ENCODE measurements around the gene CHMP4A. TPM values are rescaled to one million over a fixed set of nuclear protein-coding genes. Genes with fewer than 3 reads are reported as not detected.
A peak's percentile ranks its signal among the peaks of the same experiment; 100 is the strongest.

Gene CHMP4A
- total and polyA plus RNA-seq, 2 of the 13 experiments (the other 11 are each of a cell fraction or from before 2014, with no cell fraction given) = 83.6 to 113 TPM

DNA sequence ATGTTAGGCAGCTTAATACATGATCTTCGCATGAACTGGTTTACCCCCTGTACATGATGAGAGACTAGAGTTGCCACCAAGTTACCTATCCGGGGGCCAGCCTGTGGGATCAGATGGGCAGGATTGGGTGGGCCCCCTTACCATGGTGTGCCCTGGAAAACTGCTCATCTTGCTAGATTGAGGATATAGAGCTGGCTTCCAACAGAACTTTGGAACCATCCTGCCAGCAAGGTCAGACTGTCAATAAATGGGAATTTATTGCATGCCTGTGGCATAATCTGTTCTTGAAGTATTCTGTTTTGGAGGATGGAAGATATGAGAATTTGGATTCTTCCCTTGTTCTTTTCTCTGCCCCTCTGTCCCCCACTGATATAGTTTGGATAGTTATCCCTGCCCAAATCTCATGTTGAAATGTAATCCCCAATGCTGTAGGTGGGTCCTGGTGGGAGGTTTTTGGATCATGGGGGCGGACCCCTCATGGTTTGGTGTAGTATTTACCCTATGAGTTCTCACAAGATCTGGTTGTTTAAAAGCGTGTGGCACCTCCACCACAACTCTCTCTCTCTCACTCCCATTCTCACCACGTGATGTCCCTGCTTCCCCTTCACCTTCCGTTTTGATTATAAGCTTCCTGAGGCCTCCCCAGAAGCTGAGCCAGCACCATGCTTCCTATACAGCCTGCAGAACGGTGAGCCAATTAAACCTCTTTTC lies 14.3 kb downstream of the CHMP4A start (continued):
- 0 out of 2 replicates have a peak, but pooled peaks have one; percentile 40 for TF ChIP-seq ZNF264 (CRISPR knock-in tag; IDR thresholded peaks at IDR 0.05)
- TF ChIP-seq, protein P1, sequence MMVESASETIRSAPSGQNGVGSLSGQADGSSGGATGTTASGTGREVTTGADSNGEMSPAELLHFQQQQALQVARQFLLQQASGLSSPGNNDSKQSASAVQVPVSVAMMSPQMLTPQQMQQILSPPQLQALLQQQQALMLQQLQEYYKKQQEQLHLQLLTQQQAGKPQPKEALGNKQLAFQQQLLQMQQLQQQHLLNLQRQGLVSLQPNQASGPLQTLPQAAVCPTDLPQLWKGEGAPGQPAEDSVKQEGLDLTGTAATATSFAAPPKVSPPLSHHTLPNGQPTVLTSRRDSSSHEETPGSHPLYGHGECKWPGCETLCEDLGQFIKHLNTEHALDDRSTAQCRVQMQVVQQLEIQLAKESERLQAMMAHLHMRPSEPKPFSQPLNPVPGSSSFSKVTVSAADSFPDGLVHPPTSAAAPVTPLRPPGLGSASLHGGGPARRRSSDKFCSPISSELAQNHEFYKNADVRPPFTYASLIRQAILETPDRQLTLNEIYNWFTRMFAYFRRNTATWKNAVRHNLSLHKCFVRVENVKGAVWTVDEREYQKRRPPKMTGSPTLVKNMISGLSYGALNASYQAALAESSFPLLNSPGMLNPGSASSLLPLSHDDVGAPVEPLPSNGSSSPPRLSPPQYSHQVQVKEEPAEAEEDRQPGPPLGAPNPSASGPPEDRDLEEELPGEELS (CRISPR knock-in tag; IDR thresholded peaks at IDR 0.05) = no peak
- no peak for TF ChIP-seq SAFB2 (CRISPR knock-in tag; IDR thresholded peaks at IDR 0.05; ENCODE audit: borderline replicate concordance, low read depth)
- no peak for TF ChIP-seq PAF1 (CRISPR knock-in tag; IDR thresholded peaks at IDR 0.05)
- no peak for TF ChIP-seq HOXA5 (CRISPR knock-in tag; IDR thresholded peaks at IDR 0.05)
- TF ChIP-seq RXRB (CRISPR knock-in tag; IDR thresholded peaks at IDR 0.05; ENCODE audit: borderline replicate concordance) = peak; percentile 22; the same call in 1 of the 2 replicates
- TF ChIP-seq HNF4A (CRISPR knock-in tag; IDR thresholded peaks at IDR 0.05) = peak; percentile 58
- TF ChIP-seq, protein P2, sequence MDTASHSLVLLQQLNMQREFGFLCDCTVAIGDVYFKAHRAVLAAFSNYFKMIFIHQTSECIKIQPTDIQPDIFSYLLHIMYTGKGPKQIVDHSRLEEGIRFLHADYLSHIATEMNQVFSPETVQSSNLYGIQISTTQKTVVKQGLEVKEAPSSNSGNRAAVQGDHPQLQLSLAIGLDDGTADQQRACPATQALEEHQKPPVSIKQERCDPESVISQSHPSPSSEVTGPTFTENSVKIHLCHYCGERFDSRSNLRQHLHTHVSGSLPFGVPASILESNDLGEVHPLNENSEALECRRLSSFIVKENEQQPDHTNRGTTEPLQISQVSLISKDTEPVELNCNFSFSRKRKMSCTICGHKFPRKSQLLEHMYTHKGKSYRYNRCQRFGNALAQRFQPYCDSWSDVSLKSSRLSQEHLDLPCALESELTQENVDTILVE (CRISPR knock-in tag; IDR thresholded peaks at IDR 0.05) = no peak
- 0 out of 2 replicates have a peak, but pooled peaks have one; percentile 25 for TF ChIP-seq ZNF230 (CRISPR knock-in tag; IDR thresholded peaks at IDR 0.05)
- TF ChIP-seq ATF7-NPFF (CRISPR knock-in tag; IDR thresholded peaks at IDR 0.05; ENCODE audit: low read depth) = 0 out of 2 replicates have a peak, but pooled peaks have one; percentile 34
- no peak for TF ChIP-seq RFXANK (CRISPR knock-in tag; IDR thresholded peaks at IDR 0.05)
- TF ChIP-seq, protein P3, sequence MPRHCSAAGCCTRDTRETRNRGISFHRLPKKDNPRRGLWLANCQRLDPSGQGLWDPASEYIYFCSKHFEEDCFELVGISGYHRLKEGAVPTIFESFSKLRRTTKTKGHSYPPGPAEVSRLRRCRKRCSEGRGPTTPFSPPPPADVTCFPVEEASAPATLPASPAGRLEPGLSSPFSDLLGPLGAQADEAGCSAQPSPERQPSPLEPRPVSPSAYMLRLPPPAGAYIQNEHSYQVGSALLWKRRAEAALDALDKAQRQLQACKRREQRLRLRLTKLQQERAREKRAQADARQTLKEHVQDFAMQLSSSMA (CRISPR knock-in tag; IDR thresholded peaks at IDR 0.05) = no peak
- 0 out of 2 replicates have a peak, but pooled peaks have one; percentile 9 for TF ChIP-seq PAX8 (CRISPR knock-in tag; IDR thresholded peaks at IDR 0.05; ENCODE audit: borderline replicate concordance)
- no peak for TF ChIP-seq LCORL (IDR thresholded peaks at IDR 0.05)
- TF ChIP-seq LCORL (CRISPR knock-in tag; IDR thresholded peaks at IDR 0.05) = 0 out of 2 replicates have a peak, but pooled peaks have one; percentile 34
- TF ChIP-seq, protein P4, sequence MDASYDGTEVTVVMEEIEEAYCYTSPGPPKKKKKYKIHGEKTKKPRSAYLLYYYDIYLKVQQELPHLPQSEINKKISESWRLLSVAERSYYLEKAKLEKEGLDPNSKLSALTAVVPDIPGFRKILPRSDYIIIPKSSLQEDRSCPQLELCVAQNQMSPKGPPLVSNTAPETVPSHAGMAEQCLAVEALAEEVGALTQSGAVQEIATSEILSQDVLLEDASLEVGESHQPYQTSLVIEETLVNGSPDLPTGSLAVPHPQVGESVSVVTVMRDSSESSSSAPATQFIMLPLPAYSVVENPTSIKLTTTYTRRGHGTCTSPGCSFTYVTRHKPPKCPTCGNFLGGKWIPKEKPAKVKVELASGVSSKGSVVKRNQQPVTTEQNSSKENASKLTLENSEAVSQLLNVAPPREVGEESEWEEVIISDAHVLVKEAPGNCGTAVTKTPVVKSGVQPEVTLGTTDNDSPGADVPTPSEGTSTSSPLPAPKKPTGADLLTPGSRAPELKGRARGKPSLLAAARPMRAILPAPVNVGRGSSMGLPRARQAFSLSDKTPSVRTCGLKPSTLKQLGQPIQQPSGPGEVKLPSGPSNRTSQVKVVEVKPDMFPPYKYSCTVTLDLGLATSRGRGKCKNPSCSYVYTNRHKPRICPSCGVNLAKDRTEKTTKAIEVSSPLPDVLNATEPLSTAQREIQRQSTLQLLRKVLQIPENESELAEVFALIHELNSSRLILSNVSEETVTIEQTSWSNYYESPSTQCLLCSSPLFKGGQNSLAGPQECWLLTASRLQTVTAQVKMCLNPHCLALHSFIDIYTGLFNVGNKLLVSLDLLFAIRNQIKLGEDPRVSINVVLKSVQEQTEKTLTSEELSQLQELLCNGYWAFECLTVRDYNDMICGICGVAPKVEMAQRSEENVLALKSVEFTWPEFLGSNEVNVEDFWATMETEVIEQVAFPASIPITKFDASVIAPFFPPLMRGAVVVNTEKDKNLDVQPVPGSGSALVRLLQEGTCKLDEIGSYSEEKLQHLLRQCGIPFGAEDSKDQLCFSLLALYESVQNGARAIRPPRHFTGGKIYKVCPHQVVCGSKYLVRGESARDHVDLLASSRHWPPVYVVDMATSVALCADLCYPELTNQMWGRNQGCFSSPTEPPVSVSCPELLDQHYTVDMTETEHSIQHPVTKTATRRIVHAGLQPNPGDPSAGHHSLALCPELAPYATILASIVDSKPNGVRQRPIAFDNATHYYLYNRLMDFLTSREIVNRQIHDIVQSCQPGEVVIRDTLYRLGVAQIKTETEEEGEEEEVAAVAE (CRISPR knock-in tag; IDR thresholded peaks at IDR 0.05; ENCODE audit: borderline replicate concordance) = 0 out of 2 replicates have a peak, but pooled peaks have one; percentile 22
- peak; percentile 5; the same call in 1 of the 2 replicates for TF ChIP-seq ZNF235 (CRISPR knock-in tag; IDR thresholded peaks at IDR 0.05; ENCODE audit: borderline replicate concordance)
- 0 out of 2 replicates have a peak, but pooled peaks have one; percentile 10 for TF ChIP-seq ESRRA (CRISPR knock-in tag; IDR thresholded peaks at IDR 0.05; ENCODE audit: low read depth)
- no peak for TF ChIP-seq ZNF570 (CRISPR knock-in tag; IDR thresholded peaks at IDR 0.05; ENCODE audit: borderline replicate concordance)
- TF ChIP-seq MED8 (CRISPR knock-in tag; IDR thresholded peaks at IDR 0.05; ENCODE audit: insufficient replicate concordance) = peak; percentile 27

All from HepG2 (cell line).